GM19035 (cell line): ENCODE results near the gene BOLL.
A peak's percentile ranks its signal among the peaks of the same experiment; 100 is the strongest.
"Not testable (repeated sequence)": the region's sequence is repeated elsewhere in the genome, so short reads cannot be mapped to it uniquely, and the experiment has no call there.

Experiments
- ATAC-seq: cut with Tn5 transposase; IDR thresholded peaks from one replicate; pipeline ENCODE4 v1.9.1; 2021; ENCODE audit not compliant: unreplicated experiment

The BOLL gene, protein sequence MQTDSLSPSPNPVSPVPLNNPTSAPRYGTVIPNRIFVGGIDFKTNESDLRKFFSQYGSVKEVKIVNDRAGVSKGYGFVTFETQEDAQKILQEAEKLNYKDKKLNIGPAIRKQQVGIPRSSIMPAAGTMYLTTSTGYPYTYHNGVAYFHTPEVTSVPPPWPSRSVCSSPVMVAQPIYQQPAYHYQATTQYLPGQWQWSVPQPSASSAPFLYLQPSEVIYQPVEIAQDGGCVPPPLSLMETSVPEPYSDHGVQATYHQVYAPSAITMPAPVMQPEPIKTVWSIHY

DNA sequence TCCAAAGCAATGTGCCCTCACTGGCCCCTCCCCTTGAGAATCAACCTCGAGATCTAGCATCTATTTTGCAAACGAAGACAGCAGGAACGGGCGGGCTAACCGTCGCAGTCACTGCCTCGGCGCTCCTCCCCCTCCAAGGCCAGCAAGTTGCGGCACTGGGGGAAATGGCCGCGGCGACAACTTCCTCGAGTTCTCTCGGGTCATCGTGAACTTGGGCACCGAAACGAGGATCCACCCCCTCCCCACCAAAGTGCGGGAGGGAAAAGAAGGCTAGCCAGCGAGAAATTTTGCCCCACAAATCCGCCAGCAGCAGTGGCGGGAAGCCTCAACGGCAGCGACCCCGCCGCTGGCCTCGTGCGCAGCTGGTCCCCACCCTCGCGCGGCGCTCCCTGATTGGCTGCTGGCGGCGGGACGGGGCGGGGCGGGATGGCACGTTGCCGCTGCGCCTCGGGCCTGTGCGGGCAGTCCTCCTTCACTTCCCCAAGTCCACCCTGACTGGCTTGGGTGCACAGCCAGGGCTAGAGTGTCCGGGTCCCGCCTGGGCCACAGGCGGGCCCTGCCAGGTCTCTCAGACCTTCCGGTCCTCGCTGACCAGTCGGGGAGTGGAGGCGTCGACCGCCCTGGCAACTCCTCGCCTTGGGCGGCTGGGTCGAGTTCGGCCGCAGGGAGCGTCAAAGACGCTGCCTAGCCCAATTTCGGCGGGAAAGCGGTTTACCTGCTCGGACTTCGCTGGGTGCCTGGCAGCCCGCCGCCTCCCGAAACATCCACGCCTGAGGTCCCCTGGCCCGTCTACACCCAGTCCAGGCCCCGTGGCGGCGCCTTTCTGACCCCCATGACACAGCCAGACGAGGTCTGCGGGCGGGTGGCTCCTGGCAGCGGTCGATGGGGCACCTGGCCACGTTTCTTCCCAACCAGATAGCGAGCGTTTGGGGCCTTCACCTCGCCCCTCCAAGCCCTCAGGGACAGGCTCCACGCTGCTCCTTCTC, at the start of gene BOLL:
TSS of gene BOLL (minus strand) at position 364 of the 986 bp plus-strand sequence. CDS start 3,469 bp downstream, outside the sequence.
- ATAC-seq: no peak

GRCh38 chr2:197834771-197835170, 49.7 kb upstream of the BOLL start:
- ATAC-seq: not testable (repeated sequence)

GRCh38 chr2:197828464-197829135, 43.5 kb upstream of the BOLL start:
- ATAC-seq: no peak

GRCh38 chr2:197827618-197828017, 42.5 kb upstream of the BOLL start:
- no peak for ATAC-seq

DNA sequence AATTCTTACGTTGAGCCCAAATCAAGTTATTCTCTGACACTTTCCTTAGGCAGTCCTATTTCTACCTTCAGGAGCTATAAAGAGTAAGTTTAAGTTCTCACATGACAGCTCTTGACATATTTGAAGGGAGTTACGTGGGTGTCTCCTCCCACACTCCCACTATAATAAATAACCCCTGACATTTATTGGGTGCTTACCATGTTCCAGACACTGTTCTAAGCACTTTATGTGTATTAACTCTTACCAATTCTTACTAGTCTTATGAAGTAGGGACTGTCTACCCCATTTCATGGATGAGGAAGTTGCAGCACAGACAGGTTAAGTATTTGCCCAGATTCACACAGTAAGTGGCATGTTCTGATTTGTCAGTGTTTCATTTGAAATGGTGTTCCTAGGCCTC, 37.2 kb upstream of the BOLL start:
- ATAC-seq: no peak

DNA sequence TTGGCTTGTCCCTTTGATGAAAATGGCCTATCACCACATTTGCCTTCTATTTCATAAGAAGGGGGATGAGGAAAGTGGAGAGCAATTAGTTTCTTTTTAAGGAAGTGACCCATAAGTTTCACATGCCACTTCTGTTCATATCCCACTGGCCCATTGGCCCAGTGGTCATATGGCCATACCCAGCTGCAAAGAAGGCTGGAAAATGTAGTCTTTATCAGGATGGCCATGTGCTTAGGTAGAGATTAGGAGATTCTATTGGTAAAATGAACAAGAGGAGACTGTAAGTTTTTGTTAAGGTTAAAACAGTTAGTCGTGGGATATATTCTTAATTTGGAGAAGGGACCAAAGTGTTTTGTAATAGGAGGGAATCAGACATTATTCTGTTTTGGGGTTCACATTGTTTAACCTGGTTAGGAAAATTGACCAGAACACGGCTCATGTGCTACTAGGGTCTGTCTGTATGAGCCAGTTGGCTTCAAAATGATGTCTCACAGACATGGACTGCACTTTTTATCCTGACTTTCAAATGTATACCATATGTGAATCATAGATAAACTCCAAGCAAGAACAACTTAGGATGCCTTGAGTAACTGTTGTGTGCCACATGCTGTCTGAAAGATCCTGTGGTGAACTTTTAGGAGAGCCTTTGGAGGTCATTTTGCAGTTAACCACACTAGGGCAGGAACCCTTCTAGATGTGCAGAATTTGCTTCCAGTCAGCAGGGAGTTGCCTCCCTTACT, 36.6 kb upstream of the BOLL start:
- ATAC-seq: no peak

GRCh38 chr2:197814526-197814925, 29.4 kb upstream of the BOLL start:
- ATAC-seq: no peak

GRCh38 chr2:197813093-197813787, 28.1 kb upstream of the BOLL start:
- peak; percentile 70 for ATAC-seq

- ATAC-seq: no peak
Observed at GRCh38 chr2:197810491-197810890, 25.4 kb upstream of the BOLL start.

DNA sequence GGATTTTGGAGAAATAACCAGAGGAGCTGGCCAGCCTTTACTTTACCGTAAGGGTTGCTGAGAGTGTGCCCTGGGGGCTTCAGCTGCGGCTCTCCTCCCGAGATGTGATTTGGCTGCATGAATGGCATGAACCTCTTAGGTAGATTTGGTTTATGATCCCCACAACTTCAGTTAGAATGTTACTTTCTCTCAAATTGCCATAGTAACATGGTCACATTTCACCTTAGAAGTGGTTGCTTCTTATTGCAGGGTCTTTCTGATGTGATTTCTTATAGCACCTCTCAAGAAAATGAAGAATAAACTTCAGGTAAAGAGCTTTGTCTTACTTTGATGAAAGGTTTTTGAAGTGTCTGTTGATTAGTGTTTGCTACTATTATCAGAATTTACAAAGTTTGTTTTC, 24.9 kb upstream of the BOLL start:
- no peak for ATAC-seq

DNA sequence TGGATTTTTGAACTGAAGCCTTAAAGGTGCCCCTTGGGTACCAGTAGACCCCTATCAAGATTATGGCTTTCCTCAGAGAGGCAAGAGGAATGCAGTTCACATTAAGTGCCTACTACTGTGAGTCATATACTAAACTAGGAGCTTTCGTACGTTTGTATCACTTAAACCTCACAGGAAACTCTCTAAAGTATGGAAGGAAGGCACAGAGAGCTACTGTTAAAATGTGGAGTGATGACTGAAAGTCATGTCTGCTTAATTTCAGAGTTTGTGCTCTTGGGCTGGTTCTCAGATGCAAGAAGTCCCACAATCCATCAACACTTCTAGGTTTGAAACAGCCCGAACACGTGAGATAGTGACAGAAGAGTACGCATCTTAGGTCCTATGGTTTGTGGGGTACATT, 23.9 kb upstream of the BOLL start:
- no peak for ATAC-seq

- ATAC-seq: no peak
Observed at GRCh38 chr2:197805715-197806633, 20.9 kb upstream of the BOLL start.

- peak; percentile 37 for ATAC-seq
Observed at GRCh38 chr2:197804758-197805714, 19.9 kb upstream of the BOLL start.

GRCh38 chr2:197804049-197804757, 19.1 kb upstream of the BOLL start, which contains the start of gene PLCL1:
TSS of gene PLCL1 (plus strand) at chr2:197804593.
- peak; percentile 99 for ATAC-seq

GRCh38 chr2:197803033-197803444, 17.9 kb upstream of the BOLL start:
- ATAC-seq: no peak

GRCh38 chr2:197801033-197801432, 15.9 kb upstream of the BOLL start:
- no peak for ATAC-seq

DNA sequence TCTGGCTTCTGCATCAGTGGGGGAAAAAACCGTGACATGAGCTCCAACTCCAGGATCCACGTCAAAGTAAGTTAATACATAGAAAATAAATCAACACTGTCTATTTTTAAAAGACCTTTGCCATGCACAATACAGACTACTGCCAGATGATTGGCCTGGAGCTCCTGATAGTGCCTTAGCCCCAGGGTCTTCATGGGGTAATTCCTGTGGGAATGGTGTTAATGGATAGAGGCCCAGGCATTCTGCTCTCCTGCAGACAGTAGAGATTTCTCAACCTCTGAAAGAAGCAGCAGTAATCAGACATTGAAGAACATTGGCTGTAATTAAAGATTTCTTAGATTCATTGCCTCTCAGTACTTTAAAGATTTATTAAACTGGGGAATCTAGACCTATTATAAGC, 15.0 kb upstream of the BOLL start:
- ATAC-seq: no peak
